A549 treated with CORT108297 at 1 μM for 4 hours (cell line): ENCODE results near the gene USP28. TPM values are rescaled to one million over a fixed set of nuclear protein-coding genes. Genes with fewer than 3 reads are reported as not detected.

Source experiments
- total RNA-seq: library from RNA; stranded (reverse); fragments of 200-300 nt; extraction: Qiagen RNA extraction; gene quantifications from 5 replicates; pipeline ENCODE4 v1.2.3, GENCODE V29; 2022

The USP28 gene, protein sequence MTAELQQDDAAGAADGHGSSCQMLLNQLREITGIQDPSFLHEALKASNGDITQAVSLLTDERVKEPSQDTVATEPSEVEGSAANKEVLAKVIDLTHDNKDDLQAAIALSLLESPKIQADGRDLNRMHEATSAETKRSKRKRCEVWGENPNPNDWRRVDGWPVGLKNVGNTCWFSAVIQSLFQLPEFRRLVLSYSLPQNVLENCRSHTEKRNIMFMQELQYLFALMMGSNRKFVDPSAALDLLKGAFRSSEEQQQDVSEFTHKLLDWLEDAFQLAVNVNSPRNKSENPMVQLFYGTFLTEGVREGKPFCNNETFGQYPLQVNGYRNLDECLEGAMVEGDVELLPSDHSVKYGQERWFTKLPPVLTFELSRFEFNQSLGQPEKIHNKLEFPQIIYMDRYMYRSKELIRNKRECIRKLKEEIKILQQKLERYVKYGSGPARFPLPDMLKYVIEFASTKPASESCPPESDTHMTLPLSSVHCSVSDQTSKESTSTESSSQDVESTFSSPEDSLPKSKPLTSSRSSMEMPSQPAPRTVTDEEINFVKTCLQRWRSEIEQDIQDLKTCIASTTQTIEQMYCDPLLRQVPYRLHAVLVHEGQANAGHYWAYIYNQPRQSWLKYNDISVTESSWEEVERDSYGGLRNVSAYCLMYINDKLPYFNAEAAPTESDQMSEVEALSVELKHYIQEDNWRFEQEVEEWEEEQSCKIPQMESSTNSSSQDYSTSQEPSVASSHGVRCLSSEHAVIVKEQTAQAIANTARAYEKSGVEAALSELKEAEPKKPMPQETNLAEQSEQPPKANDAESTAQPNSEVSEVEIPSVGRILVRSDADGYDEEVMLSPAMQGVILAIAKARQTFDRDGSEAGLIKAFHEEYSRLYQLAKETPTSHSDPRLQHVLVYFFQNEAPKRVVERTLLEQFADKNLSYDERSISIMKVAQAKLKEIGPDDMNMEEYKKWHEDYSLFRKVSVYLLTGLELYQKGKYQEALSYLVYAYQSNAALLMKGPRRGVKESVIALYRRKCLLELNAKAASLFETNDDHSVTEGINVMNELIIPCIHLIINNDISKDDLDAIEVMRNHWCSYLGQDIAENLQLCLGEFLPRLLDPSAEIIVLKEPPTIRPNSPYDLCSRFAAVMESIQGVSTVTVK
- 13.5 to 20.8 TPM (median 16.1 TPM) in 5 replicates for total RNA-seq

DNA sequence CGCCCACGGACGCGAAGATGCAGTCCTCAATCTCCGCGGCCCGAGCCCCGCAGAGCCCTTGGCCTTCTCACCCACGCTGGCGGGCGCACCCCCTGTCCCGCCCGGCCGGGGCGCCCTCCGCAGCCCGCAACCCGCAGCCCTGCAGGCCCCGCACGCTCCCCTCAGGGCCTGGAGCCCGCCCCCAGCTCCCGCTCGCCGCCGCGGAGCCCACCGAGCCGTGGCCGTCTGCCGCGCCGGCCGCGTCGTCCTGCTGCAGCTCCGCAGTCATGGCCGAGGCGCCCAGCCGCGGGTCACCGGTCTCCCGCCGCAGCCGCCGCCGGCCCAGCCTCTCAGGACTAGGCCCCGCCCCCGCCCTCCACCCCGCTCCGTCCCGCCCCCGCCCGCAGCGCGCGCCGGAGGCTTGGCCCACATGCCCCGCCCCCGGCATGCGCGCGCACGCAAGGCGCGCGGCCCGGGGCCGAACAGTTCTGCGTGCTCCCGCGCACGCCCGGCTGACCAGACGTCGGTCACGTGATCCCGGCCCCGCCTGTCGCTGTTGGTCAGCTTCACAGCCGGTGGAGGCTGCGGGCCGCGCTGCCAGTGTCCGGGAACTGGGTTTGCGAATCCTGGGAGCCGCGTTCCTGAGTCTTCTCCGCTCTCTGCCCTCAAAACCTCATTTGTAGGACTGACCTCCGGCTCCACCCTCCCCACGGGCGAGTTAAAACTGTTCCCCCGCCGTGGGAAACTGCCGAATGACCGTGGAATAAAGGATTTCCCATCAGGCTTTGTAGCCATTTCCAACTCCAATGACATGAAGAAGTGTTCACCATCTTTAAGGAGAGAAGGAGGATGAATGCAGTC, at the start of gene USP28:
Gene USP28 (minus strand): TSS at position 339 of the 840 bp plus-strand sequence. CDS start 71 bp downstream, at position 268.

GRCh38 chr11:113904379-113905101, 29.2 kb upstream of the USP28 start, which contains the start of gene HTR3B:
TSS of gene HTR3B (plus strand) at chr11:113904796. CDS start at chr11:113904934, 138 bp downstream.

DNA sequence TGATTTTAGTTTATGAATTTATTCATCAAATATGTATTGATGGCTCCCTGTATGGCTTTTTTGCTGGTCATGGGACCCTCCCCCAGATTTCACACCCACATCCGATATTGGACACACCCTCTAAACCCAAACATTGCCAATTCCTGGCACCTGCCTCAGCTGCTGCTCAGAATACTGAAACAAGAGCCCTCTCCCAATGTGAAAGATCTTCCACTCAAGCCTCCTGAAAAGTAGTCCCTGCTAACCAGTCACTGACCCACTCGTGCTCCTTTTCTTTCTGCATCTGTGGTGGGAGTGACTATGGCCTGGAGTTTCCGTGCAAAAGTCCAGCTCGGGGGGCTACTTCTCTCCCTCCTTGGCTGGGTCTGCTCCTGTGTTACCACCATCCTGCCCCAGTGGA, 95.9 kb downstream of the USP28 start, which contains the start of gene CLDN25:
Gene CLDN25 (plus strand): TSS at position 301 of the 400 bp plus-strand sequence. CDS start 0 bp downstream, at position 301.

DNA sequence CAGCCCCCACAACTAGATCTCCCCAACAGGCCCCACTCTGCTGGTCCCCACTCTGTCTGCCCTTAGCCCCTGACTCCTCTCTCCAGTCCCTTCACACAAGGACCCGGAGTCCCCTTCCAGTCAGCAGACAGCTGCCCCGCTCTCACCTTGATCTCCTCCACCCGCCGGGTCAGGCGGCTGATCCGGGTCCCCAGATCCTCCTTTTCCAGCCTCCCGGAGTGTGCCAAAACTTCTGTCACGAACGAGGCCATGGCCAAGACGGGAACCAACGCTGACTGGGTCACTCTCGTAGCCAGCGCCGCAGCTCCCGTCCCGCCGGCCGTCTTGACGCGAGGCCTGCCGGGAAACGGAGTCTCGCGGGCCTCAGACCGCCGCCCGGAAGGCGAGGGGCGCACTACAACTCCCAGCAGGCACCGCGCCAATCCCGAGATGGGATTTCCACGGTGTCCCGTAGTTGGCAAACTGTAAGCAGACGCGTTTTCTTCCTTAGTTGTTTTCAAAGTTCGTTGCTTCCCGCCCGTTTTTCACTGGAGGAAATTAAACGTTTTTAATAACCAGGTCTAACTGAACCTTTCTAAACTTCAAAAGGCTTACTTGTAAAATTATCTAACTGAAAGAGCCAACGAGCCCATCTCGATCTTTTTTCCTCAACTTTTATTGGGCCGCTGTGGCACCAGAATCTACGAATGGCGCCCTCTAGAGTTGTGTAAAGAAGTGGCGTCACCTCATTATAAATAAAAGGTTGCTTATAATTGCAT, 101.8 kb downstream of the USP28 start, which contains the start of gene ZW10:
Gene ZW10 (minus strand): TSS at position 277 of the 758 bp plus-strand sequence. CDS start 26 bp downstream, at position 251.

Other genes with a start within 250 kb of the USP28 start
- gene TMPRSS5, start 169.3 kb downstream of the USP28 start, total RNA-seq = 0.08 to 0.15 TPM (median 0.12 TPM) in 5 replicates
- 12.0 to 15.1 TPM (median 12.8 TPM) in 5 replicates for gene ZW10, start 101.9 kb downstream of the USP28 start, total RNA-seq
- not detected in 5 replicates for gene CLDN25, start 95.8 kb downstream of the USP28 start, total RNA-seq
- gene HTR3B, start 29.2 kb upstream of the USP28 start, total RNA-seq = not detected in 5 replicates
- gene HTR3A, start 99.5 kb upstream of the USP28 start, total RNA-seq = not detected in 5 replicates
- 0.06 to 0.07 TPM (median 0.06 TPM) in 4 of 5 replicates, not detected in the other for gene ZBTB16, start 184.1 kb upstream of the USP28 start, total RNA-seq